GM19023 (cell line): ENCODE measurements around the gene RCC1.
"Not testable (repeated sequence)": the region's sequence is repeated elsewhere in the genome, so short reads cannot be mapped to it uniquely, and the experiment has no call there.

Experiments
- ATAC-seq: cut with Tn5 transposase; IDR thresholded peaks from one replicate; pipeline ENCODE4 v1.9.1; 2021; ENCODE audit warnings: mild to moderate bottlenecking, moderate library complexity; ENCODE audit not compliant: unreplicated experiment

The RCC1 gene

GRCh38 chr1:28586585-28587391 lies 80.9 kb downstream of the RCC1 start:
- ATAC-seq, result not testable (repeated sequence)
